RWPE2 (cell line): ENCODE measurements around the gene GALR3.

Experiments
- ATAC-seq: fragments of 200-7000 bp; cut with Tn5 transposase; 3 replicates; pipeline ENCODE4 v1.9.1; 2021; ENCODE audit warnings: low read depth
- DNase-seq: peaks from one replicate; pipeline ENCODE4 v3.0.0-alpha.2; 2020; ENCODE audit warnings: low spot score
- H3K27ac ChIP-seq: fragments of 450-650 bp; 2 replicates; pipeline ENCODE4 v1.5.1; 2017; ENCODE audit warnings: mild to moderate bottlenecking; ENCODE audit not compliant: poor library complexity, severe bottlenecking
- H3K27me3 ChIP-seq: fragments of 250-450 bp; sonication (Bioruptor Pico); 2 replicates; pipeline ENCODE4 v1.5.1; 2021; ENCODE audit warnings: mild to moderate bottlenecking, moderate library complexity; ENCODE audit not compliant: insufficient read depth, poor library complexity, severe bottlenecking
- H3K36me3 ChIP-seq: fragments of 250-450 bp; sonication (Bioruptor Pico); 2 replicates; pipeline ENCODE4 v1.5.1; 2020; ENCODE audit warnings: low read depth, mild to moderate bottlenecking, moderate library complexity
- H3K4me1 ChIP-seq: fragments of 250-450 bp; sonication (Bioruptor Pico); 2 replicates; pipeline ENCODE4 v1.5.1; 2021; ENCODE audit warnings: mild to moderate bottlenecking, moderate library complexity; ENCODE audit not compliant: insufficient read depth, poor library complexity, severe bottlenecking
- H3K4me3 ChIP-seq: fragments of 250-450 bp; sonication (Bioruptor Pico); 2 replicates; pipeline ENCODE4 v1.5.1; 2021; ENCODE audit warnings: mild to moderate bottlenecking, moderate library complexity; ENCODE audit not compliant: severe bottlenecking
- H3K9me3 ChIP-seq: fragments of 250-450 bp; sonication (Bioruptor Pico); 2 replicates; pipeline ENCODE4 v1.5.1; 2021; ENCODE audit warnings: mild to moderate bottlenecking, moderate library complexity; ENCODE audit not compliant: severe bottlenecking
- CTCF ChIP-seq: fragments of 450-650 bp; IDR thresholded peaks from one replicate; pipeline ENCODE4 v1.5.1; 2017; ENCODE audit warnings: mild to moderate bottlenecking, moderate library complexity; ENCODE audit not compliant: poor library complexity, severe bottlenecking

GALR3 gene

GRCh38 chr22:37803639-37804351 is 19.4 kb upstream of the GALR3 start:
- Histone ChIP-seq H3K4me1 (peaks cover 2% of the 10 kb centered on the region), H3K27ac (peak overlapping the region; percentile 52), H3K9me3 (no peaks in the 10 kb centered on the region), H3K36me3 (no peaks in the 10 kb centered on the region; the same call in 1 of the 2 replicates), H3K27me3 (no peaks in the 10 kb centered on the region), H3K4me3 (no peak overlapping the region)
- TF ChIP-seq CTCF: no peak
- no peak for ATAC-seq
- no peak for DNase-seq

- Histone ChIP-seq H3K4me1 (peaks cover 2% of the 10 kb centered on the region), H3K27me3 (no peaks in the 10 kb centered on the region), H3K4me3 (peak overlapping the region; percentile 56), H3K9me3 (no peaks in the 10 kb centered on the region), H3K27ac (peak overlapping the region; percentile 52), H3K36me3 (no peaks in the 10 kb centered on the region; the same call in 1 of the 2 replicates)
- ATAC-seq (no peak), DNase-seq (no peak)
- TF ChIP-seq CTCF: no peak
Measured at GRCh38 chr22:37804352-37804880, 18.8 kb upstream of the GALR3 start.

- H3K4me1 ChIP-seq: peaks cover 2% of the 10 kb centered on the region
- H3K9me3 ChIP-seq: no peaks in the 10 kb centered on the region
- peak; percentile 20 for ATAC-seq
- DNase-seq: peak; percentile 82
- peak overlapping the region; percentile 52 for H3K27ac ChIP-seq
- H3K4me3 ChIP-seq: peak overlapping the region; percentile 56
- H3K27me3 ChIP-seq: no peaks in the 10 kb centered on the region
- H3K36me3 ChIP-seq: no peaks in the 10 kb centered on the region; the same call in 1 of the 2 replicates
- no peak for TF ChIP-seq CTCF
Measured at GRCh38 chr22:37804881-37805809, 18.0 kb upstream of the GALR3 start.

- Histone ChIP-seq H3K4me3 (peak overlapping the region; percentile 56), H3K4me1 (peaks cover 2% of the 10 kb centered on the region), H3K27me3 (no peaks in the 10 kb centered on the region), H3K36me3 (no peaks in the 10 kb centered on the region; the same call in 1 of the 2 replicates), H3K9me3 (no peaks in the 10 kb centered on the region), H3K27ac (peak overlapping the region; percentile 52)
- DNase-seq (no peak), ATAC-seq (no peak)
- TF ChIP-seq CTCF: no peak
Measured at GRCh38 chr22:37805810-37806277, 17.3 kb upstream of the GALR3 start.
